ENCODE measurements around the gene RAI14.

DNA sequence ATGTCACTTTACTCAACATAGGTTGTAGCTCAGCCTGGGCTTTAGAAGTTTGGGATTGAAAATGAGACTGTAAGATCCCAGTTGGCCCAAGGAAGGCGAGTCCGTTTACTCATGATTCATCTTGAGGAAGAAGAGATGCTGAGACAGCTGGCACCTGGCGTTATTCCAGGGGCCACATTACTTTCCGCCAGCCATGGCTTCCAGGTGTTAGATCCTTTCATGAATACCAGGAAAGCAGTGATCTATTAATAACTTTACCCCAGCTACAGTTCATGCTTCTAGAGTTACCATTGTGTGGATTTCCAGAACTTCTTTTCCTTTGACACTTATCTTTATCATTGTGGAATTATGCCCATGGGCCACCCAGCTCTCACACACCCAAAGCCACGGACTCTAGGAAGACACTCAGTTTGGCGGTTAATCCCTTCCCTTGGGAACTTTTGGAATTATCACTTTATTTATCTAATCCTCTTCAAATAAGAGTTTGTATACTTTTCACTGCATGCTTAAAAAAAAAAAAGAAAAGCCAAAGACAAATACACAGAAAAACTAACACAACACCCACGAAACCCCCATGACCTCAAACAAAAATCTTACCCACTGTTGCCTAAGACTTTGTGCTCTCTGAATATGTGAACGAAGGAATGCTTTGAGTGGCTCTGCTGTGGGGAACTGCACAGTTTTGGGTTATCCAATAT is 26.9 kb downstream of the RAI14 start:
- TF ChIP-seq, protein P1, sequence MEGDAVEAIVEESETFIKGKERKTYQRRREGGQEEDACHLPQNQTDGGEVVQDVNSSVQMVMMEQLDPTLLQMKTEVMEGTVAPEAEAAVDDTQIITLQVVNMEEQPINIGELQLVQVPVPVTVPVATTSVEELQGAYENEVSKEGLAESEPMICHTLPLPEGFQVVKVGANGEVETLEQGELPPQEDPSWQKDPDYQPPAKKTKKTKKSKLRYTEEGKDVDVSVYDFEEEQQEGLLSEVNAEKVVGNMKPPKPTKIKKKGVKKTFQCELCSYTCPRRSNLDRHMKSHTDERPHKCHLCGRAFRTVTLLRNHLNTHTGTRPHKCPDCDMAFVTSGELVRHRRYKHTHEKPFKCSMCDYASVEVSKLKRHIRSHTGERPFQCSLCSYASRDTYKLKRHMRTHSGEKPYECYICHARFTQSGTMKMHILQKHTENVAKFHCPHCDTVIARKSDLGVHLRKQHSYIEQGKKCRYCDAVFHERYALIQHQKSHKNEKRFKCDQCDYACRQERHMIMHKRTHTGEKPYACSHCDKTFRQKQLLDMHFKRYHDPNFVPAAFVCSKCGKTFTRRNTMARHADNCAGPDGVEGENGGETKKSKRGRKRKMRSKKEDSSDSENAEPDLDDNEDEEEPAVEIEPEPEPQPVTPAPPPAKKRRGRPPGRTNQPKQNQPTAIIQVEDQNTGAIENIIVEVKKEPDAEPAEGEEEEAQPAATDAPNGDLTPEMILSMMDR (IDR thresholded peaks at IDR 0.05): no peak
- no peak for TF ChIP-seq POLR2A (IDR thresholded peaks at IDR 0.05)

All from testis (tissue), 2 donors.